Activated CD4-positive, alpha-beta memory T cell treated with anti-CD3 and anti-CD28 coated beads for 36 hours (primary cell): Measurements from ENCODE around the gene GPR37L1. TPM values are rescaled to one million over a fixed set of nuclear protein-coding genes. Genes with fewer than 3 reads are reported as not detected.
"Not testable (repeated sequence)": the region's sequence is repeated elsewhere in the genome, so short reads cannot be mapped to it uniquely, and the experiment has no call there.

ENCODE experiments used
- CTCF ChIA-PET: fragments of 350-600 bp; sonication (Branson Sonifier 250); formaldehyde crosslinking; loops from one replicate; lab custom pipeline; 2021; ENCODE audit warnings: antibody characterized with exemption, inconsistent platforms; lab: Charles Lee
- POLR2A ChIA-PET: fragments of 350-600 bp; sonication (Branson Sonifier 250); formaldehyde crosslinking; loops from one replicate; lab custom pipeline; 2021; ENCODE audit warnings: antibody characterized with exemption; lab: Charles Lee
- DNase-seq: peaks from one replicate; pipeline ENCODE4 v3.0.0-alpha.2; 2020
- H3K27ac Mint-ChIP-seq: one replicate; pipeline ENCODE4 v1.8.0; 2021; ENCODE audit warnings: mixed read lengths
- H3K27me3 Mint-ChIP-seq: one replicate; pipeline ENCODE4 v1.8.0; 2021; ENCODE audit warnings: mixed read lengths
- H3K36me3 Mint-ChIP-seq: one replicate; pipeline ENCODE4 v1.8.0; 2021; ENCODE audit warnings: mixed read lengths
- H3K4me1 Mint-ChIP-seq: one replicate; pipeline ENCODE4 v1.8.0; 2021; ENCODE audit warnings: low read depth, mixed read lengths
- H3K4me3 Mint-ChIP-seq: one replicate; pipeline ENCODE4 v1.8.0; 2021; ENCODE audit warnings: mild to moderate bottlenecking, mixed read lengths
- H3K9me3 Mint-ChIP-seq: one replicate; pipeline ENCODE4 v1.8.0; 2021; ENCODE audit warnings: mixed read lengths
- intact Hi-C: fragments of 100-400 bp; cut with micrococcal nuclease; formaldehyde crosslinking; loops from one replicate; pipeline ENCODE4 v1.15.1; 2023
- total RNA-seq, 2 experiments: library from RNA; stranded (reverse); gene quantifications; one replicate each; pipeline ENCODE4 v1.2.3, GENCODE V29; 2021

Gene GPR37L1
- total RNA-seq, 2 experiments from 2014 or later, result not detected

DNA sequence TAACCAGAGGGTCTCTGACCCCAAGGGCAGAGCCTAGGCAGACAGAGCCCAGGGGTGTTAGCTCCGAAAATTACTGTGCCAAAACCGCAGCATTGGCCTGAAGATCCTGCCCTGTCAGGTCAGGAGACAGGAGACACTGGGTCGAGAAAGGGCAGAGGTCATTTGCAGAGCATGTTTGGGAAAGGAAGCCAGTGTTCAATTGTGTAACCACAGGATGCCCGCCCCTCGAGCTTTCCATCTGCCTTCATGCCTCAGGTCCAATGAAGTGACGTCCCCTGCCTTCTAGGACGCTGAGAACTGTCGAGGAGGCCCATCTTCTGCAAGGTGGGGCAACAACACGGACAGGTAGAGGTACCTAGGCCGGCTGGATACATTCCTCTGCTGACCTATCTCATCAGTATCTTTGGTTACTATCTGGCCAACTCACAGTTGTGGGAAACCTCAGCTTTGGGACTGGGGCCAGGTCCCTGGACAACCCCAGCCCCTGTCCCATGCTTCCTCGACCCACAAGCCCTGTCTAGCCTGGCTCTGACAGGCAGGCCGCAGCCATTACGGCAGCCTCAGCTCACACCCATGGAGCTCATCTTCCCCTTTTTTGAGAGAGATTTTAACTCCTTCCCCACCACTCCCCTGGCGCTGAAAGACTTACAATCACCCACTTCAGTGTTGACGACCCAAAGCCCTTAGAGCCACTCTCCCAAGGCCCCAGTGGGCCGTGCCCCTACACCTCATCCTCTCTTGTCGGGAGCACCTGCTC, 20.5 kb downstream of the GPR37L1 start:
- peak; percentile 43 for DNase-seq
- H3K36me3 Mint-ChIP-seq, result peaks cover 10% of the 10 kb centered on the region
- H3K27ac Mint-ChIP-seq, result peak overlapping the region; percentile 80
- no peaks in the 10 kb centered on the region for H3K27me3 Mint-ChIP-seq
- H3K4me1 Mint-ChIP-seq, result peaks cover 33% of the 10 kb centered on the region
- intact Hi-C loops, result no loop called here
- H3K4me3 Mint-ChIP-seq, result peak overlapping the region; percentile 89
- ChIA-PET CTCF (interaction anchor here (0.9 to 2.8 kb wide), 8 partner anchors 9 to 248 kb away, joined by 3 to 21 read pairs (median 5); partner anchors contain the start of gene PTPN7), POLR2A (interaction anchor here (1.0 to 8.2 kb wide), 3 partner anchors 11 to 188 kb away, joined by 3 to 57 read pairs (median 3); partner anchors contain the start of genes PTPN7 and TIMM17A)
- no peaks in the 10 kb centered on the region for H3K9me3 Mint-ChIP-seq

- peak; percentile 50 for DNase-seq
- Mint-ChIP-seq H3K4me1 (peaks cover 33% of the 10 kb centered on the region), H3K4me3 (peak overlapping the region; percentile 89), H3K27ac (peak overlapping the region; percentile 80), H3K36me3 (peaks cover 15% of the 10 kb centered on the region), H3K9me3 (no peaks in the 10 kb centered on the region), H3K27me3 (no peaks in the 10 kb centered on the region)
- ChIA-PET CTCF (interaction anchor here (1.5 to 2.8 kb wide), 5 partner anchors 9 to 144 kb away, joined by 3 to 21 read pairs (median 15); partner anchors contain the start of gene PTPN7), POLR2A (interaction anchor here (1.0 to 8.2 kb wide), 4 partner anchors 11 to 188 kb away, joined by 3 to 57 read pairs (median 13); partner anchors contain the start of genes PTPN7 and TIMM17A)
- intact Hi-C loops, result no loop called here
Observed at GRCh38 chr1:202143768-202144401, 21.2 kb downstream of the GPR37L1 start.

DNA sequence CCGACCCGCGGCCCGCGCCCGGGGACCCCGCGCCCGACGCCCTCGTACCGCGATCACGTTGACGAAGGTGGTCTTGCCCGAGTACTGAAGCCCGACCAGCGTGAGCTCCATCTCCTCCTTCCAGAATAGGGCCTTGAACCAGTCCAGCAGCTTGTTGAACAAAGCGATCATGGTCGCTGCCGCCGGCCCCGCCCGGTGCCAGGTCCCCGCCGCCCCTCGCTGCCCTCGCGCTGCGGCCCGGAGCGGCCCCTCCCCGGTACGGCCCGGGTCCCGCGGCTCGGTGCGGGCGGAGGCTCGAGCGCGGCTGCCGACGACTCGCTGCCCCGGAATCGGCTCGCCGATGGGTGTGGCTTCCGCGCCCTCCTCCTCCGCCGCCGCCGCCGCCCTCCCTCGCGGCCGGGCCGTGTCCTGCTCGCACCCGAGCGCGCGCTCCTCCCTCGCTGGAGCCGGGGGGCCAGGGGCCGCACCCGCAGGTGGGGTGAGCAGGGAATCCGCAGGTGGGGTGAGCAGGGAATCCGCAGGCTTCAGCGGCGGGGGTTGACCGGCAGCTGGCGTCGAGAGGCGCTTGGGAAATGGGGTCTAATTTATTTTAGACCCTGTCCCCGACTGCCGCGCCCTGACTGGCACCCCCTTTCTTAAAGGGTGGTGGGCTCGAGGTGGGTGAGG, 21.8 kb downstream of the GPR37L1 start, which contains the start of gene ARL8A:
TSS of gene ARL8A (minus strand) at position 336 of the 666 bp plus-strand sequence. CDS start at position 171, 165 bp downstream.
- H3K4me1 Mint-ChIP-seq, result peaks cover 33% of the 10 kb centered on the region
- peaks cover 20% of the 10 kb centered on the region for H3K36me3 Mint-ChIP-seq
- H3K4me3 Mint-ChIP-seq, result peak within 1 kb of the TSS; percentile 89
- H3K27me3 Mint-ChIP-seq, result no peaks in the 10 kb centered on the region
- peak; percentile 77 for DNase-seq
- peak within 1 kb of the TSS; percentile 80 for H3K27ac Mint-ChIP-seq
- POLR2A ChIA-PET, result interaction anchor here (4.6 to 8.2 kb wide), 2 partner anchors 11 to 17 kb away, joined by 23 to 57 read pairs; partner anchors contain the start of gene PTPN7
- intact Hi-C loops, result loop anchor here (1.0 kb wide), 1 partner anchor 16 kb away; the partner anchor contains the start of gene PTPN7
- CTCF ChIA-PET, result interaction anchor here (1.9 to 2.8 kb wide), 3 partner anchors 10 to 145 kb away, joined by 5 to 21 read pairs (median 15); no protein-coding TSS in a partner anchor
- no peaks in the 10 kb centered on the region for H3K9me3 Mint-ChIP-seq

DNA sequence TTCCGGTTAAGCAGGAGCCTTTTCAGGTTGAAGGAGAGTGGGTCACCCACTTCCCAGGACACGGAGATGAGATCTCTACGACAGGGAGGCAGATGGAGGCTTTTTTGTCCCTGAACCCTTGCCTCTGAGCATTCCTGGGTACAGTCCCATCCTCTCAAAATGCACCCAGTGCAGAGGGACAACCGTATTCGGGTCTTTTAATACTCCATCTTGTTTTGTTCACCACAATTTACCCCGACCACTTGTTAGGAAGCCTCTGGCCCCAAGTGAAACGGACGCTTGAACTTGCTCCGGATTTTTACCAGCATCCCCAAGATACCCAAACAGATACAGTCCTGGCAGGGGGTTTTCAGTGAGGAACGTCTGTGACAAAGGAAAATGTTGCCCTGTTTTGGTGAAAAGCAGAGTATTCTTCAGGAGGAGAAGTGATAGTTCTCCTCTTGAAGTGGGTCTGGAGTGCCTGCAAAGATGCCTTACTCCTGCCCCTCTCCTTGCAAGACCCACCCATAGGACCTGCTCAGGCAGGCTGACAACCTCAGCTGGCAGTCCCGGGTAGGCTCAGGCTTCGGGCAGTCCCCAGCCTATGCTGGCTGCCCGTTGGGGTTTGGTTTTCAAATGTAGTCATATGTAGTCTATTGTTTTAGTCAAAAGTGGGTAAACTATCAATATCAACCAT, 22.5 kb downstream of the GPR37L1 start:
- H3K27me3 Mint-ChIP-seq, result no peaks in the 10 kb centered on the region
- peak; percentile 72 for DNase-seq
- H3K4me1 Mint-ChIP-seq, result peaks cover 33% of the 10 kb centered on the region
- peaks cover 24% of the 10 kb centered on the region for H3K36me3 Mint-ChIP-seq
- peak overlapping the region; percentile 78 for H3K27ac Mint-ChIP-seq
- H3K4me3 Mint-ChIP-seq, result peak overlapping the region; percentile 71
- ChIA-PET POLR2A (interaction anchor here (4.6 to 8.2 kb wide), 2 partner anchors 10 to 16 kb away, joined by 23 to 57 read pairs; partner anchors contain the start of gene PTPN7), CTCF (interaction anchor here (1.9 to 2.8 kb wide), 3 partner anchors 10 to 145 kb away, joined by 5 to 17 read pairs (median 15); no protein-coding TSS in a partner anchor)
- H3K9me3 Mint-ChIP-seq, result no peaks in the 10 kb centered on the region
- intact Hi-C loops, result loop anchor here (1.0 kb wide), 1 partner anchor 15 kb away; the partner anchor contains the start of gene PTPN7

- H3K36me3 Mint-ChIP-seq, result peaks cover 29% of the 10 kb centered on the region
- H3K9me3 Mint-ChIP-seq, H3K27me3 Mint-ChIP-seq, DNase-seq: not testable (repeated sequence)
- peak overlapping the region; percentile 78 for H3K27ac Mint-ChIP-seq
- peak overlapping the region; percentile 71 for H3K4me3 Mint-ChIP-seq
- intact Hi-C loops, result loop anchor here (1.0 kb wide), 1 partner anchor 15 kb away; the partner anchor contains the start of gene PTPN7
- H3K4me1 Mint-ChIP-seq, result peaks cover 35% of the 10 kb centered on the region
- POLR2A ChIA-PET, result interaction anchor here (4.6 to 8.2 kb wide), 2 partner anchors 10 to 15 kb away, joined by 23 to 57 read pairs; partner anchors contain the start of gene PTPN7
- CTCF ChIA-PET, result interaction anchor here (2.5 kb wide), 1 partner anchor 10 kb away, joined by 17 read pairs; no protein-coding TSS in a partner anchor
Observed at GRCh38 chr1:202145744-202146140, 23.0 kb downstream of the GPR37L1 start.

- ChIA-PET CTCF (interaction anchor here (0.7 to 3.0 kb wide), 3 partner anchors 9 to 14 kb away, joined by 3 to 17 read pairs (median 15); partner anchors contain the start of gene PTPN7), POLR2A (interaction anchor here (4.6 to 8.2 kb wide), 2 partner anchors 9 to 15 kb away, joined by 23 to 57 read pairs; partner anchors contain the start of gene PTPN7)
- Mint-ChIP-seq H3K36me3 (peaks cover 34% of the 10 kb centered on the region), H3K27ac (no peak overlapping the region), H3K4me1 (peaks cover 35% of the 10 kb centered on the region), H3K27me3 (no peaks in the 10 kb centered on the region), H3K9me3 (no peaks in the 10 kb centered on the region), H3K4me3 (no peak overlapping the region)
- intact Hi-C loops, result no loop called here
- no peak for DNase-seq
Observed at GRCh38 chr1:202146279-202146678, 23.6 kb downstream of the GPR37L1 start.

DNA sequence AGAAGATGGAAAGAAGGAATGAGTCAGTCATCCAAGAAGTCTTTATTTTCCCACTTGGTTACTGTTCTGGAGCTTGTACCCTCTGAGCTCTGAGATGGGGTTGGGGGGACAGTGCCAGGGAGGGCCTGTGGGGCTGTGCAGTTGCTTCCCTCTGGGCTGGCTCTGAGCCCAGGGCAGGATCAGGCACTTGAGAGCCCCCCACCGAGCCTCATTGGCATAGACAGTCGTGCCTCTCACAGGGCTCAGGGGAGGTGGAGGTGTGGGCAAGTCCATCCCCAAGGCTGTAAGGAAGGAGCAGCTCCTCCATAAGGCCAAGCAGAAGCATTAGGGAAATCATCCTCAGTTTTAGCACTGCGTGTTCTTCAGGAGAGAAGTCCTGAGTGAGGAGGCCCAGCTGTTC, 24.3 kb downstream of the GPR37L1 start:
- peak overlapping the region; percentile 5 for H3K27ac Mint-ChIP-seq
- no peak overlapping the region for H3K4me3 Mint-ChIP-seq
- H3K27me3 Mint-ChIP-seq, result no peaks in the 10 kb centered on the region
- intact Hi-C loops, result no loop called here
- POLR2A ChIA-PET, result interaction anchor here (1.3 to 8.2 kb wide), 4 partner anchors 8 to 17 kb away, joined by 3 to 57 read pairs (median 13); partner anchors contain the start of gene PTPN7
- H3K9me3 Mint-ChIP-seq, result no peaks in the 10 kb centered on the region
- H3K36me3 Mint-ChIP-seq, result peaks cover 38% of the 10 kb centered on the region
- H3K4me1 Mint-ChIP-seq, result peaks cover 32% of the 10 kb centered on the region
- CTCF ChIA-PET, result interaction anchor here (0.7 to 3.0 kb wide), 3 partner anchors 8 to 13 kb away, joined by 3 to 17 read pairs (median 15); partner anchors contain the start of gene PTPN7
- DNase-seq, result no peak

DNA sequence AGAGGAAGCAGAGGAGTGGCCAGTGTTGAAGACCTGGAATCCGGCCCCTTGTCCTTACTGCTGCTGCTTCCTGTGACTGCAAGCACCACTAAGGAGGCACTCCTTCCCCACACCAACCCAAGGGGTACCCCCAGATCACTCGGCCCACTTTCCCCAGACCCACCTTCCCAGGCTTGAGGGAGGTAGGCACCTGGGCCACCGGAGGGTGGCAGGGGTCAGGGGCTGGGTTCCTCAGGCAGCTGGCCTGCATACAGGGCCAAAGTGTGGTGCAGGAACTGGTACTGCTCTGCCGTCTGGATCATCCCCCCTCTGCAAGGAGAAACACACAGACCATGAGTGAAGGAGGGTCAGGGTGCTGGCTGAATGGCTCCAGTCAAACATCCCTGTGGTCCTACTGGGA, 25.7 kb downstream of the GPR37L1 start:
- no peaks in the 10 kb centered on the region for H3K27me3 Mint-ChIP-seq
- intact Hi-C loops, result no loop called here

DNA sequence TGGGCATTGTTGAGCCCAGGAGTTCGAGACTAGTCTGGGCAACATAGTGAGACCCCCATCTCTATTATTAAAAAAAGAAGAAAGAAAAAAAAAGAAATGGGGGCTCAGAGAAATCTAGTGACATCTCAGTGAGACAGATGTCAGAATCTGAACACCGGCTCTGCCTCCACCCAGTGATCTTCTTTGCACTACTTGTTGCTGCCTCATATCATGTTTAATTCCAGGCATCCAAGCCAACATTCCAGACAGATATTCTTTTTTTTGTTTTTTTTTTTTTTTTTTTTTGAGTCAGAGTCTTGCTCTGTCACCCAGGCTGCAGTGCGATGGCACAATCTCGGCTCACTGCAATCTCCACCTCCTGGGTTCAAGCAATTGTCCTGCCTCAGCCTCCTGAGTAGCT, 26.8 kb downstream of the GPR37L1 start:
- Mint-ChIP-seq H3K4me3 (no peak overlapping the region), H3K4me1 (peaks cover 20% of the 10 kb centered on the region), H3K9me3 (no peaks in the 10 kb centered on the region), H3K27me3 (no peaks in the 10 kb centered on the region), H3K27ac (no peak overlapping the region), H3K36me3 (peaks cover 53% of the 10 kb centered on the region)
- no peak for DNase-seq
- ChIA-PET CTCF (no interaction called here), POLR2A (interaction anchor here (8.2 kb wide), 1 partner anchor 12 kb away, joined by 57 read pairs; the partner anchor contains the start of gene PTPN7)
- intact Hi-C loops, result no loop called here

More for the DNA sequence above, 25.7 kb downstream of the GPR37L1 start:
- Mint-ChIP-seq H3K4me1 (peaks cover 20% of the 10 kb centered on the region), H3K9me3 (no peaks in the 10 kb centered on the region), H3K27ac (no peak overlapping the region), H3K36me3 (peaks cover 48% of the 10 kb centered on the region), H3K4me3 (no peak overlapping the region)
- ChIA-PET POLR2A (interaction anchor here (4.6 to 8.2 kb wide), 2 partner anchors 7 to 13 kb away, joined by 23 to 57 read pairs; partner anchors contain the start of gene PTPN7), CTCF (interaction anchor here (1.8 to 3.0 kb wide), 2 partner anchors 11 to 13 kb away, joined by 5 to 15 read pairs; partner anchors contain the start of gene PTPN7)
- no peak for DNase-seq

GRCh38 chr1:202150187-202150586, 27.5 kb downstream of the GPR37L1 start:
- Mint-ChIP-seq H3K9me3 (no peaks in the 10 kb centered on the region), H3K4me3 (no peak overlapping the region), H3K27ac (peak overlapping the region; percentile 28), H3K36me3 (peaks cover 59% of the 10 kb centered on the region), H3K27me3 (no peaks in the 10 kb centered on the region), H3K4me1 (peaks cover 25% of the 10 kb centered on the region)
- ChIA-PET CTCF (no interaction called here), POLR2A (interaction anchor here (8.2 kb wide), 1 partner anchor 11 kb away, joined by 57 read pairs; the partner anchor contains the start of gene PTPN7)
- no peak for DNase-seq
- intact Hi-C loops, result no loop called here
